HepG2 (cell line): ENCODE data around the gene ANKRD11. TPM values are rescaled to one million over a fixed set of nuclear protein-coding genes. Genes with fewer than 3 reads are reported as not detected.

ENCODE experiments used
- CEBPG ChIP-seq: IDR thresholded peaks from 2 replicates; pipeline ENCODE4 v1.6.1; 2016
- CHCHD3 ChIP-seq: sonication (generic); formaldehyde crosslinking; IDR thresholded peaks from 2 replicates; pipeline ENCODE4 v1.8.0; 2022; ENCODE audit warnings: mild to moderate bottlenecking, missing genetic modification reagents, moderate library complexity
- ESRRA ChIP-seq: sonication (generic); formaldehyde crosslinking; IDR thresholded peaks from 2 replicates; pipeline ENCODE4 v1.5.1; 2020; ENCODE audit warnings: mild to moderate bottlenecking, low read depth, missing genetic modification reagents
- FOXA1 ChIP-seq, 2 experiments: fragments of 450-650 bp in 1 of 2; sonication (generic) in 1 of 2; formaldehyde crosslinking in 1 of 2; IDR thresholded peaks; 2 replicates each; pipeline versions ENCODE4 v1.4.0 to v1.6.1; 2016 to 2020; ENCODE audit warnings: missing genetic modification reagents in 1 of 2
- GATA4 ChIP-seq: sonication (generic); IDR thresholded peaks from 2 replicates; pipeline ENCODE4 v1.6.1; 2016; ENCODE audit warnings: antibody characterized with exemption, low read depth, borderline replicate concordance
- GLI4 ChIP-seq: sonication (generic); formaldehyde crosslinking; IDR thresholded peaks from 2 replicates; pipeline ENCODE4 v1.5.1; 2020; ENCODE audit warnings: missing genetic modification reagents, mild to moderate bottlenecking, moderate library complexity, borderline replicate concordance
- KMT2A ChIP-seq: sonication (generic); formaldehyde crosslinking; IDR thresholded peaks from 2 replicates; pipeline ENCODE4 v1.4.0; 2020; ENCODE audit warnings: missing genetic modification reagents
- PAF1 ChIP-seq: IDR thresholded peaks from 2 replicates; pipeline ENCODE4 v1.6.1; 2016; ENCODE audit warnings: missing genetic modification reagents, missing compliant biosample characterization
- RNF2 ChIP-seq: fragments of 450-650 bp; conservative IDR thresholded peaks from 2 replicates; pipeline ENCODE4 v1.6.1; 2016; ENCODE audit warnings: low read depth
- SATB2 ChIP-seq: sonication (generic); formaldehyde crosslinking; IDR thresholded peaks from 2 replicates; pipeline ENCODE4 v1.5.0; 2020; ENCODE audit warnings: missing genetic modification reagents
- SMARCE1 ChIP-seq: fragments of 450-650 bp; IDR thresholded peaks from 2 replicates; pipeline ENCODE4 v1.6.1; 2017; ENCODE audit warnings: borderline replicate concordance
- SRY ChIP-seq: sonication (generic); formaldehyde crosslinking; IDR thresholded peaks from 2 replicates; pipeline ENCODE4 v1.8.0; 2022; ENCODE audit warnings: mild to moderate bottlenecking, missing genetic modification reagents
- ZNF207 ChIP-seq: fragments of 450-650 bp; IDR thresholded peaks from 2 replicates; pipeline ENCODE4 v1.6.1; 2016; ENCODE audit warnings: antibody characterized with exemption, borderline replicate concordance
- ZNF260 ChIP-seq: sonication (generic); formaldehyde crosslinking; IDR thresholded peaks from 2 replicates; pipeline ENCODE4 v1.4.0; 2020; ENCODE audit warnings: missing genetic modification reagents, low read depth, mild to moderate bottlenecking, borderline replicate concordance
- ZNF484 ChIP-seq: sonication (generic); formaldehyde crosslinking; IDR thresholded peaks from 2 replicates; pipeline ENCODE4 v1.5.1; 2020; ENCODE audit warnings: mild to moderate bottlenecking, low read depth, missing genetic modification reagents, borderline replicate concordance
- ZNF768 ChIP-seq: sonication (generic); formaldehyde crosslinking; IDR thresholded peaks from 2 replicates; pipeline ENCODE4 v1.4.0; 2020; ENCODE audit warnings: missing genetic modification reagents
- ZNF773 ChIP-seq: sonication (generic); formaldehyde crosslinking; IDR thresholded peaks from 2 replicates; pipeline ENCODE4 v1.4.0; 2020; ENCODE audit warnings: missing genetic modification reagents, borderline replicate concordance
- polyA plus RNA-seq, 8 experiments: library from polyadenylated mRNA; depleted of rRNA in 3 of 8; stranded (reverse) in 7 of 8; unstranded in 1 of 8; fragments of >200 nt; fragmentation: Illumina TruSeq in 4 of 8; extraction: Trizol in 4 of 8; gene quantifications; 2 replicates each; pipeline versions ENCODE4 v1.2.1 to v1.2.3, GENCODE V29; 2011 to 2016; ENCODE audit warnings: low read depth in 4 of 8, missing spikeins in 1 of 8, mixed read lengths in 1 of 8; ENCODE audit not compliant: insufficient read depth in 1 of 8
- total RNA-seq, 5 experiments: library from RNA; depleted of rRNA; stranded (reverse); fragments of >200 nt; fragmentation: Illumina TruSeq; extraction: Trizol; gene quantifications; 2 replicates each; pipeline ENCODE4 v1.2.3, GENCODE V29; 2016; ENCODE audit warnings: low read depth in 1 of 5
- TF ChIP-seq, protein P1 (sequence below): sonication (generic); formaldehyde crosslinking; IDR thresholded peaks from 2 replicates; pipeline ENCODE4 v1.4.0; 2020; ENCODE audit warnings: missing genetic modification reagents; ENCODE audit errors: not compliant biosample characterization
- TF ChIP-seq, protein P2 (sequence below): IDR thresholded peaks from 2 replicates; pipeline ENCODE4 v1.6.1; 2016; ENCODE audit warnings: low read depth
- TF ChIP-seq, protein P3 (sequence below): sonication (generic); formaldehyde crosslinking; IDR thresholded peaks from 2 replicates; pipeline ENCODE4 v1.4.0; 2020; ENCODE audit warnings: mild to moderate bottlenecking, missing genetic modification reagents

Gene ANKRD11
- total and polyA plus RNA-seq, 2 of the 13 experiments (the other 11 are each of a cell fraction or from before 2014, with no cell fraction given), result 21.4 to 38.4 TPM

DNA sequence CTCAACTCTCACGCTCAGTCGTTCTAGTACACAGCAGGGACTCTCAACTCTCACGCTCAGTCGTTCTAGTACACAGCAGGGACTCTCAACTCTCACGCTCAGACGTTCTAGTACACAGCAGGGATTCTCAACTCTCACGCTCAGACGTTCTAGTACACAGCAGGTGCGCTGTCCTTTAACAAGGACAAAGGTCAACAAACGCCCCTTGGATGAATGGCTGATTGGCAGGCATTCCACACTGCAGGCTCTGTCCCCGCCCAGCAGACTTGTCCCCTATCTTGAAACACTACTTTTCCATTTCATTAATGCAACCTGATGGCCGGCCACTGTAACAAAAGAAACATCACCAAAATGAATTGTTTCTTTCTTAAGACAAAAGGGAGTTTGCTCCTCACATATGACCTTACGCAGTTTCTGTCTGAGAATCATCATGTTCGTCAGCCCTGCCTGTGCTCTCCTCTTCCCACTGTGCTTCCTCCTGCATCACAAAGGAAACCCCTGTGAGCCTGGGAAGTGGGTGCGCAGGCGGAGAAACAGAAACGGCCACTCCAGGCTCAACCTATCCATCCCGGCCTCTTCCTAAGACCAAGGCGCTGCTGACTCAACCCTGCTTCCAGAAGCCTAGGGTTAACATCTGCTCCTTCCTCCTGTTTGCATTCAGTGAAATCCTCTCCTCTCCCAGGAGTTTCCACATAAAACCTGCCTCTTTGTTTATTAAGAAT, 59.8 kb downstream of the ANKRD11 start (continued):
- TF ChIP-seq ZNF207 (no peak), ZNF768 (CRISPR knock-in tag) (no peak), CEBPG (CRISPR knock-in tag) (no peak), ESRRA (no peak; the same call in 1 of the 2 replicates), SATB2 (CRISPR knock-in tag) (no peak), SRY (CRISPR knock-in tag) (no peak), FOXA1 (IDR thresholded peaks at IDR 0.05) (no peak), FOXA1 (CRISPR knock-in tag; IDR thresholded peaks at IDR 0.05) (peak; percentile 64), ZNF484 (no peak), SMARCE1 (no peak), GLI4 (CRISPR knock-in tag) (no peak), ZNF260 (no peak), PAF1 (CRISPR knock-in tag) (no peak), RNF2 (no peak), KMT2A (CRISPR knock-in tag) (no peak), CHCHD3 (CRISPR knock-in tag) (no peak), ZNF773 (CRISPR knock-in tag) (no peak), GATA4 (no peak)
- TF ChIP-seq, protein P1, sequence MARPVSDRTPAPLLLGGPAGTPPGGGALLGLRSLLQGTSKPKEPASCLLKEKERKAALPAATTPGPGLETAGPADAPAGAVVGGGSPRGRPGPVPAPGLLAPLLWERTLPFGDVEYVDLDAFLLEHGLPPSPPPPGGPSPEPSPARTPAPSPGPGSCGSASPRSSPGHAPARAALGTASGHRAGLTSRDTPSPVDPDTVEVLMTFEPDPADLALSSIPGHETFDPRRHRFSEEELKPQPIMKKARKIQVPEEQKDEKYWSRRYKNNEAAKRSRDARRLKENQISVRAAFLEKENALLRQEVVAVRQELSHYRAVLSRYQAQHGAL (CRISPR knock-in tag), result no peak
- TF ChIP-seq, protein P2, sequence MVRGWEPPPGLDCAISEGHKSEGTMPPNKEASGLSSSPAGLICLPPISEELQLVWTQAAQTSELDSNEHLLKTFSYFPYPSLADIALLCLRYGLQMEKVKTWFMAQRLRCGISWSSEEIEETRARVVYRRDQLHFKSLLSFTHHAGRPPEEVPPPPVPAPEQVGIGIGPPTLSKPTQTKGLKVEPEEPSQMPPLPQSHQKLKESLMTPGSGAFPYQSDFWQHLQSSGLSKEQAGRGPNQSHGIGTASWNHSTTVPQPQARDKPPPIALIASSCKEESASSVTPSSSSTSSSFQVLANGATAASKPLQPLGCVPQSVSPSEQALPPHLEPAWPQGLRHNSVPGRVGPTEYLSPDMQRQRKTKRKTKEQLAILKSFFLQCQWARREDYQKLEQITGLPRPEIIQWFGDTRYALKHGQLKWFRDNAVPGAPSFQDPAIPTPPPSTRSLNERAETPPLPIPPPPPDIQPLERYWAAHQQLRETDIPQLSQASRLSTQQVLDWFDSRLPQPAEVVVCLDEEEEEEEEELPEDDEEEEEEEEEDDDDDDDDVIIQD (CRISPR knock-in tag), result 0 out of 2 replicates have a peak, but pooled peaks have one; percentile 8
- TF ChIP-seq, protein P3, sequence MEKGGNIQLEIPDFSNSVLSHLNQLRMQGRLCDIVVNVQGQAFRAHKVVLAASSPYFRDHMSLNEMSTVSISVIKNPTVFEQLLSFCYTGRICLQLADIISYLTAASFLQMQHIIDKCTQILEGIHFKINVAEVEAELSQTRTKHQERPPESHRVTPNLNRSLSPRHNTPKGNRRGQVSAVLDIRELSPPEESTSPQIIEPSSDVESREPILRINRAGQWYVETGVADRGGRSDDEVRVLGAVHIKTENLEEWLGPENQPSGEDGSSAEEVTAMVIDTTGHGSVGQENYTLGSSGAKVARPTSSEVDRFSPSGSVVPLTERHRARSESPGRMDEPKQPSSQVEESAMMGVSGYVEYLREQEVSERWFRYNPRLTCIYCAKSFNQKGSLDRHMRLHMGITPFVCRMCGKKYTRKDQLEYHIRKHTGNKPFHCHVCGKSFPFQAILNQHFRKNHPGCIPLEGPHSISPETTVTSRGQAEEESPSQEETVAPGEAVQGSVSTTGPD (CRISPR knock-in tag), result no peak
